ENCODE data around the gene PRPF38A. TPM values are rescaled to one million over a fixed set of nuclear protein-coding genes. Genes with fewer than 3 reads are reported as not detected.

PRPF38A gene
- total RNA-seq, 1 donor from 2014 or later, result 17.7 TPM

DNA sequence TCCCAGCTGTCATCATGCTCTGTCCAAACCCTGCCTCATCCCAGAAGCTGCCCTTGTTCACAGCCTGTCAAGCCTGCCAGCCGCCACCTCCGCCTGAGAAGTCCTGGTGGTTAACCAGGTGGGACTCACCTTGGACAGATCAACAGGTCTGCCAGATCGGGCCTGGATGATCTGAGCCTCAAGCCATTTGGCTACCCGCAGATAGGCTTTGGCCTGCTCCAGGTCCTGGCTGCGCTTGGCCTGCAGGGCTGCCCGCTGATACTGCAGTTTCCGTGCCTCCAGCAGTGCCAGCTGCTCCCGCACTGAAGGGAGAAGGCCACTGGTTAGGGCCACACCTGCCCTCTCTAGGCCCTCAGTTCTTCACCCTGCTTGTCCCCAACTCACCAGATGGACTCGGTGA is 47.0 kb upstream of the PRPF38A start:
- intact Hi-C loops (cut with DNase I), result no loop called here

DNA sequence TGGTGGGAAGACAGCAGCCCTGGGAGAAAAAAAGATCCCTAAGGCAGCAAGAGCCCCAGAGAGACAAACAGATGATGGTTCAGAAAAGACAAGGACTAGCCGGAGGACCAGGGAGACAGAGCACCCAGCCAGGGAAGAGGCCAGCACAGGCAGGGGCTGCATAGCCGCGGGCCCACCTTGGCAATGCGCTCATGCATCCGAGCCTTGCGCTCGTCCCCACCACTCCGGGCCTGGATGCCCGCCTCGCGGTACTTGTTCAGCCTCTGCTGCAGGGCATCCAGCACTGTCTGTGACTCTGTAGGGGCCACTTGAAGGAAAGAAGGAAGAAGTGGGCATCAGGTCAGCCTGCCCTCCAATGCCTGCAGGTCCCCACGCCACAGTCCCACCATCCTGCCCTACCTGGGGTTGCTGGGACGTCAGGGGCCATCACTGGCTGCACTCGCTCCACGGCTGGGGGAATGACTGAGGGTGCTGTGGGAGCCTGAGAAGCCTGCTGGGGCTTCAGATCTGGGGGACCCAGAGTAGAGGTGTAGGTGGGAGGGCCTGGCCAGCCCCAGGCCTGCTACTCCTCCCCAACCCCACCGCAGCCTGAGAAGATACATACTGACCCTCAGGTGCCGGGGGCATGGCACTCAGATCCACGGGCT is 45.4 kb upstream of the PRPF38A start:
- Histone ChIP-seq H3K4me1 (peaks cover 4% of the 10 kb centered on the region), H3K9me3 (no peaks in the 10 kb centered on the region), H3K27me3 (no peaks in the 10 kb centered on the region), H3K4me3 (no peak overlapping the region), H3K36me3 (peaks cover 0 to 83% of the 10 kb centered on the region in 2 donors), H3K27ac (no peak overlapping the region)
- no peak for TF ChIP-seq CTCF (IDR thresholded peaks at IDR 0.05)
- TF ChIP-seq POLR2A (IDR thresholded peaks at IDR 0.05), result no peak
- TF ChIP-seq POLR2AphosphoS5 (IDR thresholded peaks at IDR 0.05; ENCODE audit: insufficient read depth in 1 of 2, low read depth in 1 of 2), result no peak
- DNase-seq (ENCODE audit: extremely low spot score in 2 of 2), result no peak
- intact Hi-C loops (cut with DNase I), result no loop called here

More for the DNA sequence above, 47.0 kb upstream of the PRPF38A start:
- TF ChIP-seq POLR2AphosphoS5 (IDR thresholded peaks at IDR 0.05; ENCODE audit: insufficient read depth in 1 of 2, low read depth in 1 of 2) (no peak), CTCF (IDR thresholded peaks at IDR 0.05) (no peak), POLR2A (IDR thresholded peaks at IDR 0.05) (no peak)
- Histone ChIP-seq H3K27me3 (no peaks in the 10 kb centered on the region), H3K36me3 (peaks cover 0 to 93% of the 10 kb centered on the region in 2 donors), H3K9me3 (no peaks in the 10 kb centered on the region), H3K4me1 (no peaks in the 10 kb centered on the region), H3K27ac (no peak overlapping the region), H3K4me3 (no peak overlapping the region)
- DNase-seq (ENCODE audit: extremely low spot score in 2 of 2), result no peak

GRCh38 chr1:52359676-52360594 is 44.5 kb upstream of the PRPF38A start:
- Histone ChIP-seq H3K27ac (no peak overlapping the region), H3K4me3 (no peak overlapping the region), H3K27me3 (no peaks in the 10 kb centered on the region), H3K9me3 (no peaks in the 10 kb centered on the region), H3K36me3 (peaks cover 0 to 73% of the 10 kb centered on the region in 2 donors), H3K4me1 (peaks cover 13% of the 10 kb centered on the region)
- DNase-seq (ENCODE audit: extremely low spot score in 2 of 2), result no peak
- TF ChIP-seq POLR2AphosphoS5 (IDR thresholded peaks at IDR 0.05; ENCODE audit: insufficient read depth in 1 of 2, low read depth in 1 of 2) (no peak), POLR2A (IDR thresholded peaks at IDR 0.05) (no peak), CTCF (IDR thresholded peaks at IDR 0.05) (no peak)
- intact Hi-C loops (cut with DNase I), result no loop called here

DNA sequence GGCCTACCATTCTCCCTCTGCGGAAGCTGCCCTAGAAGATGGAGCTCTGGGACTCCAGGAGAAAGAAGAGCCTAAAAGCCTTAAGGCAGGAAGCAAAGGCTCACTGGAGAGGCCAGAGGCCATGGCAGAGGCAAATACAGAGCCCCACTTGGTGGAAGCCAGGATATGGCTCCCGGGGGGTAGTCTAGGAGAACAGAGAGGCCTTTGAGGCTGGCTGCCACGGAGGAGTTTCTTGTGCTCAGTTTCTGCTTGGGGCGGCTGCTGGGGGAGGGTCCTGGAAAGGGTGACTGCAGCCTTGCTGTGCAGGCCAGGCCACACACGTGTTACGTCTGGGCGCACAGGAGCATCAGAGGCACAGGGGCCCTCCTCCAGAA is 43.8 kb upstream of the PRPF38A start:
- H3K4me1 ChIP-seq, result peaks cover 17% of the 10 kb centered on the region
- no peak overlapping the region for H3K4me3 ChIP-seq
- H3K27ac ChIP-seq, result no peak overlapping the region
- no peak for DNase-seq (ENCODE audit: extremely low spot score in 2 of 2)
- TF ChIP-seq POLR2A (IDR thresholded peaks at IDR 0.05) (no peak), POLR2AphosphoS5 (IDR thresholded peaks at IDR 0.05; ENCODE audit: insufficient read depth in 1 of 2, low read depth in 1 of 2) (no peak), CTCF (IDR thresholded peaks at IDR 0.05) (no peak)
- intact Hi-C loops (cut with DNase I), result no loop called here
- H3K27me3 ChIP-seq, result no peaks in the 10 kb centered on the region
- H3K36me3 ChIP-seq, result peaks cover 0 to 67% of the 10 kb centered on the region in 2 donors
- no peaks in the 10 kb centered on the region for H3K9me3 ChIP-seq
